ENCODE measurements around the gene AKAP13.

Gene AKAP13

GRCh38 chr15:85745525-85746150, 365.2 kb downstream of the AKAP13 start:
- H3K9ac ChIP-seq (ENCODE audit: low read depth, low read length) = no peak overlapping the region
- no peaks in the 10 kb centered on the region for H3K27me3 ChIP-seq (ENCODE audit: control insufficient read depth, insufficient read depth, low read length)
- no peak overlapping the region for H3K27ac ChIP-seq (ENCODE audit: low read depth, low read length)
- H3K4me3 ChIP-seq (ENCODE audit: low read depth, low read length) = no peak overlapping the region
- H3K4me1 ChIP-seq (ENCODE audit: control insufficient read depth, insufficient read depth, low read length) = peaks cover 25% of the 10 kb centered on the region
- H3K36me3 ChIP-seq (ENCODE audit: control insufficient read depth, insufficient read depth, low read length) = peaks cover 47% of the 10 kb centered on the region
- no peaks in the 10 kb centered on the region for H3K9me3 ChIP-seq (ENCODE audit: control insufficient read depth, insufficient read depth, low read length)

- peaks cover 43% of the 10 kb centered on the region for H3K36me3 ChIP-seq (ENCODE audit: control insufficient read depth, insufficient read depth, low read length)
- no peak overlapping the region for H3K4me3 ChIP-seq (ENCODE audit: low read depth, low read length)
- no peaks in the 10 kb centered on the region for H3K9me3 ChIP-seq (ENCODE audit: control insufficient read depth, insufficient read depth, low read length)
- H3K4me1 ChIP-seq (ENCODE audit: control insufficient read depth, insufficient read depth, low read length) = peaks cover 33% of the 10 kb centered on the region
- H3K27ac ChIP-seq (ENCODE audit: low read depth, low read length) = no peak overlapping the region
- H3K9ac ChIP-seq (ENCODE audit: low read depth, low read length) = no peak overlapping the region
- no peaks in the 10 kb centered on the region for H3K27me3 ChIP-seq (ENCODE audit: control insufficient read depth, insufficient read depth, low read length)
Observed at GRCh38 chr15:85746641-85747040, 366.2 kb downstream of the AKAP13 start.

DNA sequence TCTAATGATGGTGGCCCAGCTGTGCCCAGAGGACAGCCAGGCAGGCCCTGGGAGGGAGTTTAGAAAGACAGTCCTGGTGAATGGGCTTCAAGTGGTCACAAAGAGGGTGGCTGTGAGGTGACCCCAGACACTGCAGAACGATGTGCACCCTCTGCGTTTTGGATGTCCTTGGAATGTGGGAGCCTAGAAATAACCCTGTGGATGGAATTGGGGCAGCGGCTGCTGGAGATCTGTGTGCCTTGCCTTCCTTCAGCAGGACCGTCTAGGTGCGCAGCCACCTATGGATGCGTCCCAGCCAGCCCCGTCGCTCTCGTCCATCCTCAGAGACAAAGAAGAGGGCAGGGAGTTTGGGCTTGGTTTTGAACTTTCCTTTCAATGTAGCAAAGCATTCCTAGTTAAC, 367.8 kb downstream of the AKAP13 start:
- Histone ChIP-seq H3K4me3 (ENCODE audit: low read depth, low read length) (no peak overlapping the region), H3K27ac (ENCODE audit: low read depth, low read length) (no peak overlapping the region), H3K9me3 (ENCODE audit: control insufficient read depth, insufficient read depth, low read length) (no peaks in the 10 kb centered on the region), H3K27me3 (ENCODE audit: control insufficient read depth, insufficient read depth, low read length) (no peaks in the 10 kb centered on the region), H3K36me3 (ENCODE audit: control insufficient read depth, insufficient read depth, low read length) (peaks cover 41% of the 10 kb centered on the region), H3K4me1 (ENCODE audit: control insufficient read depth, insufficient read depth, low read length) (peaks cover 45% of the 10 kb centered on the region), H3K9ac (ENCODE audit: low read depth, low read length) (no peak overlapping the region)

GRCh38 chr15:85748729-85749128, 368.3 kb downstream of the AKAP13 start:
- peaks cover 45% of the 10 kb centered on the region for H3K4me1 ChIP-seq (ENCODE audit: control insufficient read depth, insufficient read depth, low read length)
- H3K9ac ChIP-seq (ENCODE audit: low read depth, low read length) = no peak overlapping the region
- no peak overlapping the region for H3K27ac ChIP-seq (ENCODE audit: low read depth, low read length)
- H3K36me3 ChIP-seq (ENCODE audit: control insufficient read depth, insufficient read depth, low read length) = peaks cover 41% of the 10 kb centered on the region
- H3K9me3 ChIP-seq (ENCODE audit: control insufficient read depth, insufficient read depth, low read length) = no peaks in the 10 kb centered on the region
- no peak overlapping the region for H3K4me3 ChIP-seq (ENCODE audit: low read depth, low read length)
- no peaks in the 10 kb centered on the region for H3K27me3 ChIP-seq (ENCODE audit: control insufficient read depth, insufficient read depth, low read length)

GRCh38 chr15:85749261-85750151, 369.1 kb downstream of the AKAP13 start:
- H3K9ac ChIP-seq (ENCODE audit: low read depth, low read length) = no peak overlapping the region
- peaks cover 39% of the 10 kb centered on the region for H3K36me3 ChIP-seq (ENCODE audit: control insufficient read depth, insufficient read depth, low read length)
- H3K27ac ChIP-seq (ENCODE audit: low read depth, low read length) = peak overlapping the region; percentile 5
- no peaks in the 10 kb centered on the region for H3K27me3 ChIP-seq (ENCODE audit: control insufficient read depth, insufficient read depth, low read length)
- no peaks in the 10 kb centered on the region for H3K9me3 ChIP-seq (ENCODE audit: control insufficient read depth, insufficient read depth, low read length)
- H3K4me1 ChIP-seq (ENCODE audit: control insufficient read depth, insufficient read depth, low read length) = peaks cover 45% of the 10 kb centered on the region
- no peak overlapping the region for H3K4me3 ChIP-seq (ENCODE audit: low read depth, low read length)

- peaks cover 31% of the 10 kb centered on the region; the same call in 1 of the 2 replicates for H3K36me3 ChIP-seq (ENCODE audit: control insufficient read depth, insufficient read depth, low read length)
- no peak overlapping the region for H3K9ac ChIP-seq (ENCODE audit: low read depth, low read length)
- H3K27me3 ChIP-seq (ENCODE audit: control insufficient read depth, insufficient read depth, low read length) = no peaks in the 10 kb centered on the region
- peak overlapping the region; percentile 87 for H3K27ac ChIP-seq (ENCODE audit: low read depth, low read length)
- H3K4me3 ChIP-seq (ENCODE audit: low read depth, low read length) = no peak overlapping the region
- H3K4me1 ChIP-seq (ENCODE audit: control insufficient read depth, insufficient read depth, low read length) = peaks cover 45% of the 10 kb centered on the region
- no peaks in the 10 kb centered on the region for H3K9me3 ChIP-seq (ENCODE audit: control insufficient read depth, insufficient read depth, low read length)
Observed at GRCh38 chr15:85750319-85751290, 370.2 kb downstream of the AKAP13 start.

- Histone ChIP-seq H3K9ac (ENCODE audit: low read depth, low read length) (no peak overlapping the region), H3K27ac (ENCODE audit: low read depth, low read length) (peak overlapping the region; percentile 87), H3K27me3 (ENCODE audit: control insufficient read depth, insufficient read depth, low read length) (no peaks in the 10 kb centered on the region), H3K9me3 (ENCODE audit: control insufficient read depth, insufficient read depth, low read length) (no peaks in the 10 kb centered on the region), H3K4me3 (ENCODE audit: low read depth, low read length) (peak overlapping the region; percentile 42), H3K4me1 (ENCODE audit: control insufficient read depth, insufficient read depth, low read length) (peaks cover 45% of the 10 kb centered on the region), H3K36me3 (ENCODE audit: control insufficient read depth, insufficient read depth, low read length) (peaks cover 26% of the 10 kb centered on the region; the same call in 1 of the 2 replicates)
Observed at GRCh38 chr15:85751291-85752123, 371.1 kb downstream of the AKAP13 start.

DNA sequence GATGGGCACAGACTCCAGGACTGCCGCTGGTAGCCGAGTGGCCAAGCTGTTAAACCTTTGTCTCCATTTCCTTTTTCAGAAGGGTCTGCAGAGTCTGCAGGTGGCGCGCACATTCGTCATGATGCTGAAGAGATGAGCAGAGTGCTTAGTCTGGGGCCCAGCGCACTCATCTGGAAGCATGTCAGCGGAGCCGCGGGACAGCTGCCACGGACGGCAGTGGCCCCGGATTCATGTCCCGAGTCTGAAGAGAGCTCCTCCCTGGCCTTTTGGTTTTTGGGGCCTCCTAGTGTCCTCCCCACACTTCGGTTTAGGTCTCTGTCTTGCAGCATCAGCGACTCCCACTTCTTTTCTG, 371.7 kb downstream of the AKAP13 start:
- Histone ChIP-seq H3K4me1 (ENCODE audit: control insufficient read depth, insufficient read depth, low read length) (peaks cover 45% of the 10 kb centered on the region), H3K27ac (ENCODE audit: low read depth, low read length) (peak overlapping the region; percentile 87), H3K9me3 (ENCODE audit: control insufficient read depth, insufficient read depth, low read length) (no peaks in the 10 kb centered on the region), H3K27me3 (ENCODE audit: control insufficient read depth, insufficient read depth, low read length) (no peaks in the 10 kb centered on the region), H3K9ac (ENCODE audit: low read depth, low read length) (no peak overlapping the region), H3K4me3 (ENCODE audit: low read depth, low read length) (peak overlapping the region; percentile 42; the same call in 1 of the 2 replicates), H3K36me3 (ENCODE audit: control insufficient read depth, insufficient read depth, low read length) (peaks cover 20% of the 10 kb centered on the region; the same call in 1 of the 2 replicates)

- Histone ChIP-seq H3K9me3 (ENCODE audit: control insufficient read depth, insufficient read depth, low read length) (no peaks in the 10 kb centered on the region), H3K4me3 (ENCODE audit: low read depth, low read length) (no peak overlapping the region), H3K27me3 (ENCODE audit: control insufficient read depth, insufficient read depth, low read length) (no peaks in the 10 kb centered on the region), H3K27ac (ENCODE audit: low read depth, low read length) (peak overlapping the region; percentile 87), H3K36me3 (ENCODE audit: control insufficient read depth, insufficient read depth, low read length) (peaks cover 17% of the 10 kb centered on the region; the same call in 1 of the 2 replicates), H3K4me1 (ENCODE audit: control insufficient read depth, insufficient read depth, low read length) (peaks cover 45% of the 10 kb centered on the region), H3K9ac (ENCODE audit: low read depth, low read length) (no peak overlapping the region)
Observed at GRCh38 chr15:85752491-85752961, 372.1 kb downstream of the AKAP13 start.

DNA sequence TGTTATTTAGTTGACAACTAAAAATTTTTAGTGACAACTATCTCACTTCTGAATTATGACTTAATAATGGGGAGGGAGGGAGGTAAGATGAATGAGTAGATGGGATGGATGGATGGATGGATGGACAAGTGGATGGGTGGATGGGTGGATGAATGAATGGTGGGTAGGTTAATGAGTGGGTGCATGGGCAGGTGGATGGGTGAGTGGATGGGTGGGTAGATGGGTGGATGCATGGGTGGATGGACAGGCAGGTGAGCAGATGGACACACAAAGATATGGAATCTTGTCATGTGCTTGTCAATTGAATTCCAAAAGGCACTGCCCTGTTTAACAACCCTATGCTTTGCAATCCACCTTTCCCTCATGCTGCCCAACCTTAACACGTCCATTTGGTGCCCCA, 372.9 kb downstream of the AKAP13 start:
- Histone ChIP-seq H3K36me3 (ENCODE audit: control insufficient read depth, insufficient read depth, low read length) (peaks cover 17% of the 10 kb centered on the region; the same call in 1 of the 2 replicates), H3K27me3 (ENCODE audit: control insufficient read depth, insufficient read depth, low read length) (no peaks in the 10 kb centered on the region), H3K9me3 (ENCODE audit: control insufficient read depth, insufficient read depth, low read length) (no peaks in the 10 kb centered on the region), H3K27ac (ENCODE audit: low read depth, low read length) (no peak overlapping the region), H3K4me1 (ENCODE audit: control insufficient read depth, insufficient read depth, low read length) (peaks cover 40% of the 10 kb centered on the region), H3K4me3 (ENCODE audit: low read depth, low read length) (no peak overlapping the region), H3K9ac (ENCODE audit: low read depth, low read length) (no peak overlapping the region)

All from HUES48 (cell line).